HepG2 (cell line): ENCODE results near the gene VAMP8.

ENCODE experiments used
- CBFB ChIP-seq: sonication (generic); formaldehyde crosslinking; IDR thresholded peaks from 2 replicates; pipeline ENCODE4 v1.4.0; 2020; ENCODE audit warnings: missing genetic modification reagents
- CBX2 ChIP-seq, 2 experiments: fragments of 200-600 bp in 1 of 2; sonication (generic); formaldehyde crosslinking in 1 of 2; IDR thresholded peaks; 2 replicates each; pipeline versions ENCODE4 v1.7.0 to v1.8.1; 2018 to 2022; ENCODE audit warnings: low read depth in 2 of 2, low read length in 1 of 2, mild to moderate bottlenecking in 1 of 2, missing genetic modification reagents in 1 of 2
- NFIB ChIP-seq: sonication (generic); formaldehyde crosslinking; IDR thresholded peaks from 2 replicates; pipeline ENCODE4 v1.9.0; 2021; ENCODE audit warnings: missing genetic modification reagents, mild to moderate bottlenecking, borderline replicate concordance
- PRDM15 ChIP-seq: sonication (generic); formaldehyde crosslinking; IDR thresholded peaks from 2 replicates; pipeline ENCODE4 v1.4.0; 2020; ENCODE audit warnings: missing genetic modification reagents
- ZBTB46 ChIP-seq: sonication (generic); formaldehyde crosslinking; IDR thresholded peaks from 2 replicates; pipeline ENCODE4 v1.4.0; 2020; ENCODE audit warnings: mild to moderate bottlenecking, missing genetic modification reagents, borderline replicate concordance

GRCh38 chr2:85580206-85580605, 2.8 kb downstream of the VAMP8 start:
- TF ChIP-seq CBX2 (IDR thresholded peaks at IDR 0.05; ENCODE audit: low read depth, low read length) (no peak), CBX2 (CRISPR knock-in tag; IDR thresholded peaks at IDR 0.05; ENCODE audit: low read depth) (no peak), ZBTB46 (no peak), PRDM15 (CRISPR knock-in tag) (no peak), CBFB (CRISPR knock-in tag) (no peak), NFIB (CRISPR knock-in tag) (no peak)
